Transverse colon (tissue), 4 donors: ENCODE data around the gene NISCH. TPM values are rescaled to one million over a fixed set of nuclear protein-coding genes. Genes with fewer than 3 reads are reported as not detected.

ENCODE experiments used
- DNase-seq: peaks from one replicate; pipeline ENCODE4 v3.0.0-alpha.2; 2019
- H3K27ac ChIP-seq, 4 donors: fragments of 200-600 bp; sonication (generic); 2 replicates each; pipeline ENCODE4 v1.5.1; 2016 to 2018; ENCODE audit warnings: inconsistent platforms in 4 of 4
- H3K27me3 ChIP-seq: fragments of 200-600 bp; sonication (generic); 2 replicates; pipeline ENCODE4 v1.5.1; 2017; ENCODE audit warnings: inconsistent platforms
- H3K36me3 ChIP-seq, 4 donors: fragments of 200-600 bp; sonication (generic); 2 replicates each; pipeline ENCODE4 v1.5.1; 2017 to 2019; ENCODE audit warnings: inconsistent platforms in 4 of 4
- H3K4me1 ChIP-seq, 4 donors: fragments of 200-600 bp; sonication (generic); 2 replicates each; pipeline ENCODE4 v1.5.1; 2017 to 2020; ENCODE audit warnings: inconsistent platforms in 4 of 4
- H3K4me3 ChIP-seq, 4 donors: fragments of 200-600 bp; sonication (generic); 1 replicate in 1 of 4; 2 replicates in 3 of 4; pipeline versions ENCODE4 v1.5.1 to v1.6.1; 2017 to 2019; ENCODE audit warnings: inconsistent platforms in 4 of 4
- H3K9me3 ChIP-seq, 2 donors: fragments of 200-600 bp; sonication (generic); 2 replicates each; pipeline ENCODE4 v1.5.1; 2017 to 2019; ENCODE audit warnings: inconsistent platforms in 2 of 2
- EP300 ChIP-seq: sonication (generic); formaldehyde crosslinking; IDR thresholded peaks from one replicate; pipeline ENCODE4 v1.6.1; 2017; ENCODE audit warnings: antibody characterized with exemption, low read depth
- POLR2A ChIP-seq: fragments of 450-650 bp; IDR thresholded peaks from one replicate; pipeline ENCODE4 v1.6.1; 2016; ENCODE audit warnings: antibody characterized with exemption, mild to moderate bottlenecking, moderate library complexity
- POLR2AphosphoS5 ChIP-seq, 3 donors: sonication (generic); formaldehyde crosslinking; IDR thresholded peaks; one replicate each; pipeline ENCODE4 v1.6.1; 2016; ENCODE audit warnings: antibody characterized with exemption in 3 of 3
- WGBS, 2 donors: methylation state at CpG; one replicate each; pipeline ENCODE4 v1.1.5; 2018; ENCODE audit warnings: low coverage in 1 of 2; 5-methylcytosine and 5-hydroxymethylcytosine counted together
- in situ Hi-C, 4 donors: fragments of 200-750 bp; cut with MboI; loops; one replicate each; pipeline versions ENCODE4 v1.15.0 to v1.15.1; 2017; ENCODE audit warnings: low sequenced_read_pairs in 3 of 4, low pct_ligation_motif_present in 1 of 4, low pct_unique_long_range_greater_than_20kb in 1 of 4
- intact Hi-C: fragments of 100-400 bp; cut with DNase I; formaldehyde crosslinking; loops from one replicate; pipeline ENCODE4 v1.15.1; 2023; ENCODE audit warnings: low total_unique reads
- total RNA-seq, 4 donors: library from RNA; depleted of rRNA; stranded (reverse); fragments of >200 nt; gene quantifications; one replicate each; pipeline ENCODE4 v1.1.0, GENCODE V29; 2016
- TF ChIP-seq, protein P1 (sequence below), 5 experiments: fragments of 200-600 bp in 3 of 5; fragments of 450-650 bp in 2 of 5; sonication (generic) in 3 of 5; IDR thresholded peaks; 1 replicate in 2 of 5; 2 replicates in 3 of 5; pipeline ENCODE4 v1.5.1; 2016 to 2017; ENCODE audit warnings: antibody characterized with exemption in 5 of 5, inconsistent platforms in 3 of 5, mild to moderate bottlenecking in 2 of 5, moderate library complexity in 1 of 5

Gene NISCH
- total RNA-seq, 4 donors from 2014 or later: 72.0 to 137 (median 98.6) TPM

GRCh38 chr3:52520141-52520667 is 64.8 kb downstream of the NISCH start:
- 80 to 94% methylated on average over 1 to 14 of the region's 14 CpGs for WGBS, 2 donors
- no peak for DNase-seq
- Histone ChIP-seq H3K27me3 (no peaks in the 10 kb centered on the region), H3K4me3 (no peak overlapping the region), H3K27ac (no peak overlapping the region), H3K4me1 (peaks cover 0 to 4% (median 0%) of the 10 kb centered on the region in 4 donors), H3K36me3 (no peaks in the 10 kb centered on the region), H3K9me3 (no peaks in the 10 kb centered on the region)
- TF ChIP-seq POLR2AphosphoS5 (IDR thresholded peaks at IDR 0.05): no peak
- TF ChIP-seq POLR2A: no peak
- TF ChIP-seq, protein P1, sequence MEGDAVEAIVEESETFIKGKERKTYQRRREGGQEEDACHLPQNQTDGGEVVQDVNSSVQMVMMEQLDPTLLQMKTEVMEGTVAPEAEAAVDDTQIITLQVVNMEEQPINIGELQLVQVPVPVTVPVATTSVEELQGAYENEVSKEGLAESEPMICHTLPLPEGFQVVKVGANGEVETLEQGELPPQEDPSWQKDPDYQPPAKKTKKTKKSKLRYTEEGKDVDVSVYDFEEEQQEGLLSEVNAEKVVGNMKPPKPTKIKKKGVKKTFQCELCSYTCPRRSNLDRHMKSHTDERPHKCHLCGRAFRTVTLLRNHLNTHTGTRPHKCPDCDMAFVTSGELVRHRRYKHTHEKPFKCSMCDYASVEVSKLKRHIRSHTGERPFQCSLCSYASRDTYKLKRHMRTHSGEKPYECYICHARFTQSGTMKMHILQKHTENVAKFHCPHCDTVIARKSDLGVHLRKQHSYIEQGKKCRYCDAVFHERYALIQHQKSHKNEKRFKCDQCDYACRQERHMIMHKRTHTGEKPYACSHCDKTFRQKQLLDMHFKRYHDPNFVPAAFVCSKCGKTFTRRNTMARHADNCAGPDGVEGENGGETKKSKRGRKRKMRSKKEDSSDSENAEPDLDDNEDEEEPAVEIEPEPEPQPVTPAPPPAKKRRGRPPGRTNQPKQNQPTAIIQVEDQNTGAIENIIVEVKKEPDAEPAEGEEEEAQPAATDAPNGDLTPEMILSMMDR (IDR thresholded peaks at IDR 0.05): no peak
- TF ChIP-seq EP300: no peak
- intact Hi-C loops (no loop called here), in situ Hi-C loops (no loop called here)

DNA sequence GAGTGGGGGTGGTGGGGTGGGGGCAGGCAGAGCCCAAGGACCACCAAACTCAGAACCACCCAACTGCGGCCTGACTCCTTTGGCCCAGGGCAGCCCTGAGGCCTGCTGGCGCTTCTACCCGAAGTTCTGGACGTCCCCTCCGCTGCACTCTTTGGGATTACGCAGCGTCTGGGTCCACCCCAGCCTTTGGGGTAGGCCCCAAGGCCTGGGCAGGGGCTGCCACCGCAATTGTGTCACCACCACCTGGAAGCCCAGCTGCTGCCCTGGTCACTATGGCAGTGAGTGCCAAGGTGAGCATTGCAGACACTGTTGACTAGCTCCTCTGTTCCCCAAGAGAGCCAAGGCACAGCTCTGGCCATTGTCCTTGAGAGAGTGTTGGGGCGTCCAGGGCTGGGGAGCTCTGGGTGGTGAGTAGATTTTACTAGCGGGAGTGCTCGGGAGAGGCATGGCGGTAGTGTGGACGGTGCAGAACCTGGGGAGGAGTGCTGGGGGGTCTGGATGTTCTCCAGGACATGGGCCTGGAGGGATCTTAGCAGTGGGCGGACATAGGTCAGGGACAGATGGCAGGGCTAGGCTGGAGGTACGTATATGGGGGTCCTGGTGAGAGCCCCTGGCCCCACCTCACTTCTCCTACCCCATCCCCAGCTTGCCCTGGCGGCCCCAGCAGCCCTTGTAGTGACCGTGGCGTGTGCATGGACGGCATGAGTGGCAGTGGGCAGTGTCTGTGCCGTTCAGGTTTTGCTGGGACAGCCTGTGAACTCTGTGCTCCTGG is 65.5 kb downstream of the NISCH start:
- WGBS, 2 donors: 87% methylated on average over 16 of the region's 20 CpGs; no CpG with 5 or more reads in 1 of the 2 donors
- TF ChIP-seq POLR2AphosphoS5 (IDR thresholded peaks at IDR 0.05) (no peak), POLR2A (no peak), EP300 (no peak)
- TF ChIP-seq, protein P1 (IDR thresholded peaks at IDR 0.05): no peak
- intact Hi-C loops: no loop called here

DNA sequence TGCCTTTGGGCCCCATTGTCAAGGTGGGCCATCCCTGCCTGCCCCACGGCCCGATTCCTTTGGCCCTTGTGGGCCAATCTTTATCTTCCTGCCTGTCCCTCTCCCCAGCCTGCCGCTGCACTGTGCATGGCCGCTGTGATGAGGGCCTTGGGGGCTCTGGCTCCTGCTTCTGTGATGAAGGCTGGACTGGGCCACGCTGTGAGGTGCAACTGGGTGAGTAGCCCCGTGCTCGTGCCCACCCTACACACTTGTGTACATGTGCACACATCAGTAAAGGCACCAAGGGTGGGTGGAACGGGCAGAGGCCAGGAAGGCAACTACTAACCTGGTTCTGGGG is 66.1 kb downstream of the NISCH start:
- TF ChIP-seq POLR2A (no peak), EP300 (no peak), POLR2AphosphoS5 (IDR thresholded peaks at IDR 0.05) (no peak)
- TF ChIP-seq, protein P1 (IDR thresholded peaks at IDR 0.05): no peak
- Histone ChIP-seq H3K27me3 (no peaks in the 10 kb centered on the region), H3K4me1 (peaks cover 0 to 4% (median 0%) of the 10 kb centered on the region in 4 donors), H3K27ac (no peak overlapping the region), H3K9me3 (no peaks in the 10 kb centered on the region), H3K36me3 (no peaks in the 10 kb centered on the region), H3K4me3 (no peak overlapping the region)
- DNase-seq: no peak
- intact Hi-C loops: no loop called here
- WGBS, 2 donors: 93% methylated on average over 8 of the region's 8 CpGs; no CpG with 5 or more reads in 1 of the 2 donors
- in situ Hi-C loops: no loop called here

More for the DNA sequence above, 65.5 kb downstream of the NISCH start:
- no peaks in the 10 kb centered on the region for H3K27me3 ChIP-seq
- peaks cover 0 to 4% (median 0%) of the 10 kb centered on the region in 4 donors for H3K4me1 ChIP-seq
- H3K27ac ChIP-seq: no peak overlapping the region
- H3K36me3 ChIP-seq: no peaks in the 10 kb centered on the region
- H3K9me3 ChIP-seq: no peaks in the 10 kb centered on the region
- no peak overlapping the region for H3K4me3 ChIP-seq
- in situ Hi-C loops: no loop called here
- DNase-seq: no peak

GRCh38 chr3:52521881-52522650 is 66.7 kb downstream of the NISCH start:
- TF ChIP-seq, protein P1 (IDR thresholded peaks at IDR 0.05): no peak
- TF ChIP-seq EP300 (no peak), POLR2AphosphoS5 (IDR thresholded peaks at IDR 0.05) (no peak), POLR2A (no peak)

More at GRCh38 chr3:52521881-52522650, 66.7 kb downstream of the NISCH start:
- Histone ChIP-seq H3K9me3 (no peaks in the 10 kb centered on the region), H3K36me3 (no peaks in the 10 kb centered on the region), H3K4me3 (no peak overlapping the region), H3K4me1 (peaks cover 0 to 4% (median 0%) of the 10 kb centered on the region in 4 donors), H3K27ac (no peak overlapping the region), H3K27me3 (no peaks in the 10 kb centered on the region)
- intact Hi-C loops: no loop called here
- in situ Hi-C loops: no loop called here
- WGBS, 2 donors: 93% methylated on average over 33 of the region's 33 CpGs; no CpG with 5 or more reads in 1 of the 2 donors
- no peak for DNase-seq
